Neural progenitor cell (in vitro differentiated cells): ENCODE data around the gene DNAH9. TPM values are rescaled to one million over a fixed set of nuclear protein-coding genes. Genes with fewer than 3 reads are reported as not detected.

Experiments
- DNase-seq: peaks from one replicate; pipeline ENCODE4 v3.0.0-alpha.2; 2016; ENCODE audit warnings: low spot score
- H2AFZ ChIP-seq: fragments of 200-600 bp; sonication (generic); replicated peaks from 2 replicates; pipeline ENCODE4 v1.6.1; 2016; ENCODE audit warnings: antibody characterized with exemption
- H3F3A ChIP-seq: fragments of 200-600 bp; sonication (generic); 2 replicates; pipeline ENCODE4 v1.6.1; 2016; ENCODE audit warnings: antibody characterized with exemption, low read depth
- H3K27ac ChIP-seq: fragments of 200-600 bp; sonication (generic); 2 replicates; pipeline ENCODE4 v1.5.1; 2016; ENCODE audit warnings: mild to moderate bottlenecking
- H3K27me3 ChIP-seq: fragments of 200-600 bp; sonication (generic); 2 replicates; pipeline ENCODE4 v1.6.1; 2016; ENCODE audit warnings: mild to moderate bottlenecking, moderate library complexity
- H3K36me3 ChIP-seq: fragments of 200-600 bp; sonication (generic); 2 replicates; pipeline ENCODE4 v1.5.1; 2016
- H3K4me1 ChIP-seq: fragments of 200-600 bp; sonication (generic); 2 replicates; pipeline ENCODE4 v1.6.1; 2016; ENCODE audit warnings: mixed run types
- H3K4me2 ChIP-seq: fragments of 200-600 bp; sonication (generic); 2 replicates; pipeline ENCODE4 v1.6.1; 2016
- H3K4me3 ChIP-seq: fragments of 200-600 bp; sonication (generic); 2 replicates; pipeline ENCODE4 v1.5.1; 2016
- H3K79me2 ChIP-seq: fragments of 200-600 bp; sonication (generic); 2 replicates; pipeline ENCODE4 v1.6.1; 2016; ENCODE audit warnings: low read depth
- H3K9ac ChIP-seq: fragments of 200-600 bp; sonication (generic); 2 replicates; pipeline ENCODE4 v1.6.1; 2016
- H3K9me3 ChIP-seq: fragments of 200-600 bp; sonication (generic); 2 replicates; pipeline ENCODE4 v1.5.1; 2016; ENCODE audit warnings: low read depth
- H4K20me1 ChIP-seq: fragments of 200-600 bp; sonication (generic); 2 replicates; pipeline ENCODE4 v1.6.1; 2016; ENCODE audit warnings: low read depth
- H3K27ac Mint-ChIP-seq: 3 replicates; pipeline ENCODE4 v1.8.0; 2021; ENCODE audit warnings: mixed read lengths
- H3K27me3 Mint-ChIP-seq: 2 replicates; pipeline ENCODE4 v1.8.0; 2022; ENCODE audit warnings: low read depth, mild to moderate bottlenecking, inconsistent platforms, moderate library complexity, mixed read lengths; ENCODE audit not compliant: insufficient read depth
- H3K36me3 Mint-ChIP-seq: 3 replicates; pipeline ENCODE4 v1.8.0; 2021; ENCODE audit warnings: mixed read lengths
- H3K4me1 Mint-ChIP-seq: 3 replicates; pipeline ENCODE4 v1.8.0; 2021; ENCODE audit warnings: mixed read lengths
- H3K4me3 Mint-ChIP-seq: 3 replicates; pipeline ENCODE4 v1.8.0; 2021; ENCODE audit warnings: mild to moderate bottlenecking, moderate library complexity, mixed read lengths
- H3K9me3 Mint-ChIP-seq: 3 replicates; pipeline ENCODE4 v1.8.0; 2020; ENCODE audit warnings: mixed read lengths
- CTCF ChIP-seq: fragments of 200-600 bp; sonication (generic); IDR thresholded peaks from 2 replicates; pipeline ENCODE4 v1.5.1; 2017; ENCODE audit warnings: antibody characterized with exemption, mild to moderate bottlenecking
- EZH2 ChIP-seq: fragments of 200-600 bp; sonication (generic); IDR thresholded peaks from 2 replicates; pipeline ENCODE4 v1.6.1; 2017; ENCODE audit warnings: antibody characterized with exemption, mild to moderate bottlenecking, moderate library complexity
- EZH2phosphoT487 ChIP-seq: fragments of 200-600 bp; sonication (generic); IDR thresholded peaks from 2 replicates; pipeline ENCODE4 v1.6.1; 2017; ENCODE audit warnings: antibody characterized with exemption
- total RNA-seq: library from RNA; depleted of rRNA; stranded (reverse); fragments of >200 nt; gene quantifications from 2 replicates; pipeline ENCODE4 v1.2.3, GENCODE V29; 2015; ENCODE audit warnings: low replicate concordance

The DNAH9 gene
- total RNA-seq, 1 donor from 2014 or later: 1.3 TPM

GRCh38 chr17:11580677-11581076 is 17.6 kb upstream of the DNAH9 start:
- Histone ChIP-seq H3K9me3 (no peaks in the 10 kb centered on the region), H3K27ac (no peak overlapping the region), H4K20me1 (no peaks in the 10 kb centered on the region), H3K4me3 (no peak overlapping the region), H3K4me2 (no peak overlapping the region), H3K36me3 (no peaks in the 10 kb centered on the region), H3K4me1 (peaks cover 3% of the 10 kb centered on the region), H3F3A (no peaks in the 10 kb centered on the region), H2AFZ (no peak overlapping the region), H3K9ac (no peak overlapping the region), H3K79me2 (no peaks in the 10 kb centered on the region), H3K27me3 (no peaks in the 10 kb centered on the region)
- Mint-ChIP-seq H3K27me3 (peaks cover 2% of the 10 kb centered on the region), H3K4me3 (no peak overlapping the region), H3K36me3 (no peaks in the 10 kb centered on the region), H3K4me1 (no peaks in the 10 kb centered on the region), H3K27ac (no peak overlapping the region), H3K9me3 (no peaks in the 10 kb centered on the region)
- TF ChIP-seq EZH2 (no peak), CTCF (no peak), EZH2phosphoT487 (no peak)
- DNase-seq: no peak

GRCh38 chr17:11582217-11582616 is 16.1 kb upstream of the DNAH9 start:
- H2AFZ ChIP-seq: no peak overlapping the region
- TF ChIP-seq EZH2phosphoT487: no peak
- no peak for TF ChIP-seq EZH2
- TF ChIP-seq CTCF: no peak
- H3K4me2 ChIP-seq: no peak overlapping the region
- no peak overlapping the region for H3K4me3 ChIP-seq
- no peaks in the 10 kb centered on the region for H3K9me3 Mint-ChIP-seq
- no peaks in the 10 kb centered on the region for H3K9me3 ChIP-seq
- no peaks in the 10 kb centered on the region for H3K4me1 ChIP-seq
- H4K20me1 ChIP-seq: no peaks in the 10 kb centered on the region
- H3K36me3 ChIP-seq: no peaks in the 10 kb centered on the region
- no peaks in the 10 kb centered on the region for H3K27me3 Mint-ChIP-seq
- DNase-seq: no peak
- no peaks in the 10 kb centered on the region for H3K79me2 ChIP-seq
- H3K27me3 ChIP-seq: no peaks in the 10 kb centered on the region
- no peak overlapping the region for H3K27ac Mint-ChIP-seq
- no peak overlapping the region for H3K4me3 Mint-ChIP-seq
- H3K36me3 Mint-ChIP-seq: no peaks in the 10 kb centered on the region
- no peak overlapping the region for H3K27ac ChIP-seq
- H3F3A ChIP-seq: no peaks in the 10 kb centered on the region
- no peak overlapping the region for H3K9ac ChIP-seq
- H3K4me1 Mint-ChIP-seq: no peaks in the 10 kb centered on the region

- Histone ChIP-seq H2AFZ (no peak overlapping the region), H3K4me1 (no peaks in the 10 kb centered on the region), H3K79me2 (no peaks in the 10 kb centered on the region), H3K4me2 (no peak overlapping the region), H3K36me3 (no peaks in the 10 kb centered on the region), H3K4me3 (no peak overlapping the region), H3K9me3 (no peaks in the 10 kb centered on the region), H3K27ac (no peak overlapping the region), H4K20me1 (no peaks in the 10 kb centered on the region), H3K9ac (no peak overlapping the region), H3K27me3 (no peaks in the 10 kb centered on the region), H3F3A (no peaks in the 10 kb centered on the region)
- H3K27ac Mint-ChIP-seq: no peak overlapping the region
- TF ChIP-seq EZH2: no peak
- no peak for TF ChIP-seq CTCF
- TF ChIP-seq EZH2phosphoT487: no peak
- no peaks in the 10 kb centered on the region for H3K4me1 Mint-ChIP-seq
- H3K27me3 Mint-ChIP-seq: no peaks in the 10 kb centered on the region
- H3K4me3 Mint-ChIP-seq: no peak overlapping the region
- H3K36me3 Mint-ChIP-seq: no peaks in the 10 kb centered on the region
- H3K9me3 Mint-ChIP-seq: no peaks in the 10 kb centered on the region
- no peak for DNase-seq
Observed at GRCh38 chr17:11583306-11583992, 14.8 kb upstream of the DNAH9 start.
